GM06990 (cell line): ENCODE results near the gene GET4.
"Not testable (repeated sequence)": the region's sequence is repeated elsewhere in the genome, so short reads cannot be mapped to it uniquely, and the experiment has no call there.

Experiments used
- DNase-seq: peaks from one replicate; pipeline ENCODE4 v3.0.0-alpha.2; 2011; ENCODE audit not compliant: insufficient read length; ENCODE audit errors: extremely low read depth
- H3K27me3 ChIP-seq: replicated peaks from 2 replicates; pipeline ENCODE4 v1.6.0; 2011; ENCODE audit warnings: low read length; ENCODE audit not compliant: control insufficient read depth, insufficient read depth
- H3K36me3 ChIP-seq: 2 replicates; pipeline ENCODE4 v1.5.1; 2011; ENCODE audit warnings: low read length; ENCODE audit not compliant: control insufficient read depth, insufficient read depth
- H3K4me3 ChIP-seq: replicated peaks from 2 replicates; pipeline ENCODE4 v1.5.1; 2011; ENCODE audit warnings: low read depth, mild to moderate bottlenecking, control low read depth, low read length
- CTCF ChIP-seq: IDR thresholded peaks from 2 replicates; pipeline ENCODE4 v1.5.1; 2011; ENCODE audit warnings: low read length, control low read depth, mild to moderate bottlenecking, inconsistent platforms; ENCODE audit not compliant: insufficient read depth, poor library complexity, severe bottlenecking

GET4 gene

GRCh38 chr7:907158-907980 is 31.0 kb downstream of the GET4 start:
- TF ChIP-seq CTCF = no peak
- Histone ChIP-seq H3K27me3 (no peaks in the 10 kb centered on the region), H3K4me3 (no peak overlapping the region), H3K36me3 (peaks cover 1% of the 10 kb centered on the region)
- DNase-seq = peak; percentile 52

DNA sequence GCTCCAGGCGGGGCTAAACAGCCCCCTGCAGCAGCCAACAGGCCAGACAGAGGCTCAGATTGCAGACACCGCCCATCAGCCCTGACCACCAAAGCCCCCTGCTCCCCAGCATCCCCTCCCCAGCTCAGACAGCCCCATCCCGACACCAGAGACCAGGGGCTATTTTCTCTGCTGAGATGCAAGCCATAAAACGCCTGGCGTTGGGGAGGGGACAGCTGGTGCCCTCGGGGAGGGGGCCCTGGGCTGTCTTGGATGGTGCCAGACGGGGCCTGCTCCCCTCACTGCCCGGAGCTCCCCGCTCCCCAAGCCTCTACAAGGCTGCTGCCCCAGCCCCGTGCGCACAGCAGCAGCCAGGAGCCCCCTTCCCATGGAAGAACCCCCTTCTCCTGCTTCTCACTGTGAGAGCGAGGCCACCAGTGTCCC is 31.8 kb downstream of the GET4 start:
- no peaks in the 10 kb centered on the region for H3K27me3 ChIP-seq
- no peak for DNase-seq
- no peak overlapping the region for H3K4me3 ChIP-seq
- TF ChIP-seq CTCF = no peak
- peaks cover 1% of the 10 kb centered on the region for H3K36me3 ChIP-seq

- DNase-seq = peak; percentile 79
- not testable (repeated sequence) for H3K27me3 ChIP-seq, H3K36me3 ChIP-seq
- H3K4me3 ChIP-seq = peak overlapping the region; percentile 35; the same call in 1 of the 2 replicates
- TF ChIP-seq CTCF = peak; percentile 94
Measured at GRCh38 chr7:908591-909357, 32.4 kb downstream of the GET4 start.

GRCh38 chr7:909358-910329 is 33.3 kb downstream of the GET4 start:
- peak overlapping the region; percentile 34 for H3K4me3 ChIP-seq
- H3K27me3 ChIP-seq = no peaks in the 10 kb centered on the region
- peaks cover 1% of the 10 kb centered on the region for H3K36me3 ChIP-seq
- no peak for TF ChIP-seq CTCF
- peak; percentile 58 for DNase-seq

DNA sequence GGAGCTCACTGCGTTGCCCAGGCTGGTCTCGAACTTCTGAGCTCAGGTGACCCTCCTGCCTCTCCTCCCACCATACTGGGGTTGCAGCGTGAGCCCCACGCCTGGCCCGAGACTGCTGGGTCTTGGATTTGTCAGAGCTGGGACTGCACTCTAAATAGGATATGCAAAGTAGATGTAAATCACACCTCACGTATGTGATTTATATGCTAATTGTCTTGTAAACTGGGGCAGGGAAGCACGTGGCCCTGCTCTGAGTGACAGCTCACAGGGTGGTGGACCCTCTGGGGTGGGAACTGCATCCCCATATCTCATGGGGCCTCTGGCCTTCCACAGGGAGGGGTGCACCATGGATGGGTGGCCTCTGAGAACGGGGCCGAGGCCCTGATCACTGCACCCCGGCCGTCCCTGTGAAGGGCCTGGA is 34.1 kb downstream of the GET4 start:
- DNase-seq = no peak
- Histone ChIP-seq H3K36me3 (no peaks in the 10 kb centered on the region; the same call in 1 of the 2 replicates), H3K4me3 (no peak overlapping the region), H3K27me3 (no peaks in the 10 kb centered on the region)
- no peak for TF ChIP-seq CTCF
